ENCODE data around the gene TRAPPC3.

Gene TRAPPC3

GRCh38 chr1:36178471-36179219, 29.4 kb upstream of the TRAPPC3 start:
- TF ChIP-seq CTCF (IDR thresholded peaks at IDR 0.05; ENCODE audit: low read depth, low read length): no peak
- no peak overlapping the region for H3K4me3 ChIP-seq (replicated peaks in 1 of 2; ENCODE audit: low read depth in 2 of 2, low read length in 2 of 2)
- no peak for DNase-seq (ENCODE audit: low read depth in 2 of 2)

GRCh38 chr1:36177589-36178431, 28.5 kb upstream of the TRAPPC3 start:
- DNase-seq (ENCODE audit: low read depth in 2 of 2): no peak
- H3K4me3 ChIP-seq (replicated peaks in 1 of 2; ENCODE audit: low read depth in 2 of 2, low read length in 2 of 2): no peak overlapping the region
- TF ChIP-seq CTCF (IDR thresholded peaks at IDR 0.05; ENCODE audit: low read depth, low read length): no peak

- no peak for DNase-seq (ENCODE audit: low read depth in 2 of 2)
- H3K4me3 ChIP-seq (replicated peaks in 1 of 2; ENCODE audit: low read depth in 2 of 2, low read length in 2 of 2): no peak overlapping the region
- TF ChIP-seq CTCF (IDR thresholded peaks at IDR 0.05; ENCODE audit: low read depth, low read length): no peak
Observed at GRCh38 chr1:36176106-36176949, 27.0 kb upstream of the TRAPPC3 start.

GRCh38 chr1:36175137-36176095, 26.1 kb upstream of the TRAPPC3 start:
- no peak for TF ChIP-seq CTCF (IDR thresholded peaks at IDR 0.05; ENCODE audit: low read depth, low read length)
- H3K4me3 ChIP-seq (replicated peaks in 1 of 2; ENCODE audit: low read depth in 2 of 2, low read length in 2 of 2): no peak overlapping the region
- DNase-seq (ENCODE audit: low read depth in 2 of 2): peak; percentile 53 to 80

- DNase-seq (ENCODE audit: low read depth in 2 of 2): no peak
- H3K4me3 ChIP-seq (replicated peaks in 1 of 2; ENCODE audit: low read depth in 2 of 2, low read length in 2 of 2): no peak overlapping the region
- TF ChIP-seq CTCF (IDR thresholded peaks at IDR 0.05; ENCODE audit: low read depth, low read length): no peak
Observed at GRCh38 chr1:36174713-36175112, 25.4 kb upstream of the TRAPPC3 start.
